ENCODE results near the gene EGR4. TPM values are rescaled to one million over a fixed set of nuclear protein-coding genes. Genes with fewer than 3 reads are reported as not detected.
A peak's percentile ranks its signal among the peaks of the same experiment; 100 is the strongest.

The EGR4 gene
- total RNA-seq, 1 donor from 2014 or later = not detected

- peaks cover 3% of the 10 kb centered on the region for H3K4me1 Mint-ChIP-seq (ENCODE audit: low read depth)
- no peaks in the 10 kb centered on the region for H3K9me3 Mint-ChIP-seq (ENCODE audit: low read depth)
- no peaks in the 10 kb centered on the region for H3K36me3 Mint-ChIP-seq (ENCODE audit: low read depth)
- TF ChIP-seq, protein P1, sequence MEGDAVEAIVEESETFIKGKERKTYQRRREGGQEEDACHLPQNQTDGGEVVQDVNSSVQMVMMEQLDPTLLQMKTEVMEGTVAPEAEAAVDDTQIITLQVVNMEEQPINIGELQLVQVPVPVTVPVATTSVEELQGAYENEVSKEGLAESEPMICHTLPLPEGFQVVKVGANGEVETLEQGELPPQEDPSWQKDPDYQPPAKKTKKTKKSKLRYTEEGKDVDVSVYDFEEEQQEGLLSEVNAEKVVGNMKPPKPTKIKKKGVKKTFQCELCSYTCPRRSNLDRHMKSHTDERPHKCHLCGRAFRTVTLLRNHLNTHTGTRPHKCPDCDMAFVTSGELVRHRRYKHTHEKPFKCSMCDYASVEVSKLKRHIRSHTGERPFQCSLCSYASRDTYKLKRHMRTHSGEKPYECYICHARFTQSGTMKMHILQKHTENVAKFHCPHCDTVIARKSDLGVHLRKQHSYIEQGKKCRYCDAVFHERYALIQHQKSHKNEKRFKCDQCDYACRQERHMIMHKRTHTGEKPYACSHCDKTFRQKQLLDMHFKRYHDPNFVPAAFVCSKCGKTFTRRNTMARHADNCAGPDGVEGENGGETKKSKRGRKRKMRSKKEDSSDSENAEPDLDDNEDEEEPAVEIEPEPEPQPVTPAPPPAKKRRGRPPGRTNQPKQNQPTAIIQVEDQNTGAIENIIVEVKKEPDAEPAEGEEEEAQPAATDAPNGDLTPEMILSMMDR (IDR thresholded peaks at IDR 0.05) = no peak
- peak overlapping the region; percentile 61 for H3K4me3 Mint-ChIP-seq (ENCODE audit: unreplicated experiment)
- peaks cover 74% of the 10 kb centered on the region for H3K27me3 Mint-ChIP-seq (ENCODE audit: low read depth)
- DNase-seq (ENCODE audit: low spot score) = peak; percentile 90
- no peak overlapping the region for H3K27ac Mint-ChIP-seq (ENCODE audit: unreplicated experiment)
Measured at GRCh38 chr2:73291093-73291460, 2.3 kb downstream of the EGR4 start.

- peaks cover 3% of the 10 kb centered on the region for H3K4me1 Mint-ChIP-seq (ENCODE audit: low read depth)
Measured at GRCh38 chr2:73290049-73290839, 3.1 kb downstream of the EGR4 start.

DNA sequence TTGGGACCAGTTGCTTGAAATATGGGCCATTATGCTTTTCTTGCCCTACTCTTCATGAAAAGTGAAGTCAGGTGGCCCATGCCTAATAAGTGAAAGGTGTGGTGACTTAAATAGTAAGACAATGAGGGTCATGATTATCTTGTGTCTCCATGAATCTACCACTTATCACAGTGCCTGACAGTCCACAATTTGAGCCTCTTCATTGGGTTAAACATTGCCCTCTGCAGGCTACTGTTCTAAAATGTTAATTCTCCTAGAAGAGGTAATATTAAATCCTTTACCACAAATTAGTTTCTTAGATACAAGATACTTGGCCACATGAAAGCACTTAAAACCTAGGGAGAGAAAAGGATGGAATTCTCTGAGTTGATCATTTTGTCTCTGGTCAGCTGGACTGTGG is 4.0 kb downstream of the EGR4 start:
- peaks cover 3% of the 10 kb centered on the region for H3K4me1 Mint-ChIP-seq (ENCODE audit: low read depth)
- DNase-seq (ENCODE audit: low spot score) = no peak
- no peak overlapping the region for H3K4me3 Mint-ChIP-seq (ENCODE audit: unreplicated experiment)
- no peaks in the 10 kb centered on the region for H3K36me3 Mint-ChIP-seq (ENCODE audit: low read depth)
- TF ChIP-seq, protein P1 (IDR thresholded peaks at IDR 0.05) = no peak
- no peaks in the 10 kb centered on the region for H3K9me3 Mint-ChIP-seq (ENCODE audit: low read depth)
- H3K27me3 Mint-ChIP-seq (ENCODE audit: low read depth) = peaks cover 62% of the 10 kb centered on the region
- H3K27ac Mint-ChIP-seq (ENCODE audit: unreplicated experiment) = no peak overlapping the region

More at GRCh38 chr2:73290049-73290839, 3.1 kb downstream of the EGR4 start:
- H3K9me3 Mint-ChIP-seq (ENCODE audit: low read depth) = no peaks in the 10 kb centered on the region
- TF ChIP-seq, protein P1 (IDR thresholded peaks at IDR 0.05) = peak; percentile 77
- H3K4me3 Mint-ChIP-seq (ENCODE audit: unreplicated experiment) = no peak overlapping the region
- DNase-seq (ENCODE audit: low spot score) = no peak
- no peak overlapping the region for H3K27ac Mint-ChIP-seq (ENCODE audit: unreplicated experiment)
- no peaks in the 10 kb centered on the region for H3K36me3 Mint-ChIP-seq (ENCODE audit: low read depth)
- H3K27me3 Mint-ChIP-seq (ENCODE audit: low read depth) = peaks cover 72% of the 10 kb centered on the region

DNA sequence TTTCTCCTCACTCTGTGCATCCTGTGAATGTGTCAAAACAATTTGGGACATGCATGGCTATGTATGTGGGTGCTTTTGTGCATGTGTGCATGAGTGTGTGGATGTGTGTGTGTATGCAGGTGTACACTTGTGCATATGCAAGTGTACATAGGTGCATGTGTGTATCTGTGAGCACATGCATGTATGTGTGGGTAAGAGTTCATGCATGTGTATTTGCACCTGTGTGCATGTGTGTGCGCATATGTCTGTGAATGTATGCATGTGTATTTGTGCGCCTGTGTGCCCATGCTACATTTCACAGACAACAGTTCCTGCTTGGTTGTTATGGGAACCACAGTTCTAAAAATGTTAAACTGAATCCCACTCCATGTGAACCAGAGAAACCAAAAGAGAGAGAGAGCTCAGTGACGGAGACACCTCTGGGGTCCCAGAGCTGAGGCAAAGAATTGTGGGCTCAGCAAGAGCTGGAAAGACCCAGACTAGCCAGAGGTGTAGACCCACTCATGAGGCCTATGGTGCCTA is 7.2 kb downstream of the EGR4 start:
- no peak for DNase-seq (ENCODE audit: low spot score)
- H3K27ac Mint-ChIP-seq (ENCODE audit: unreplicated experiment) = no peak overlapping the region
- H3K4me3 Mint-ChIP-seq (ENCODE audit: unreplicated experiment) = no peak overlapping the region
- H3K4me1 Mint-ChIP-seq (ENCODE audit: low read depth) = peaks cover 4% of the 10 kb centered on the region
- H3K36me3 Mint-ChIP-seq (ENCODE audit: low read depth) = no peaks in the 10 kb centered on the region
- H3K9me3 Mint-ChIP-seq (ENCODE audit: low read depth) = no peaks in the 10 kb centered on the region
- H3K27me3 Mint-ChIP-seq (ENCODE audit: low read depth) = peaks cover 51% of the 10 kb centered on the region
- TF ChIP-seq, protein P1 (IDR thresholded peaks at IDR 0.05) = no peak

DNA sequence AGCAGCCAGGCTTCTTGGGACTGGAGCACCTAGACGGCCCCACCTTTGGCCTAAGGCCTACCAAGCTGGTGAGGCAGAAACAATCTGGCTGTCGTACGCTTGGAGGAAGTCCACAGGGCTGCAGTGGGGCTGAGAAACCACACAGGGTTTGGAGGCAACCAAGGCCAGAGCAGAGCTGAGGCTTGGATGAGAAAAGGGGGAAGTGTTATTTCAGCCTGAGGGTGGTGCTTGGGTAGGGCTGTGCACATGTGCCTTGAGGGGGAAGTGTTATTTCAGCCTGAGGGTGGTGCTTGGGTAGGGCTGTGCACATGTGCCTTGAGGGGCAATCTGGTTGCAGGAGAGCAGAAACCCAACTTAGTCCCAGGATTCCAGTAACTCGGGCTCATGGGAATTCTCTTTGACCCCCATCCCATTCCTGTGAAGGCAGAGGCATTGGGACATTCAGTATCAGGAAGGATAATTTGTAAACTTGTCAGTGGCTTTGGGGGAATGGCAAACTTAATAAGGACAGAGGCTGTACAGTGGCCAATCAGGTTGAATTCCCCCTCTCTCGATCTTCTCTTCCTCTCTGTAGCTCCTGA is 8.1 kb downstream of the EGR4 start:
- H3K27me3 Mint-ChIP-seq (ENCODE audit: low read depth) = peaks cover 42% of the 10 kb centered on the region
- H3K36me3 Mint-ChIP-seq (ENCODE audit: low read depth) = no peaks in the 10 kb centered on the region
- no peak overlapping the region for H3K27ac Mint-ChIP-seq (ENCODE audit: unreplicated experiment)
- DNase-seq (ENCODE audit: low spot score) = no peak
- TF ChIP-seq, protein P1 (IDR thresholded peaks at IDR 0.05) = no peak
- no peak overlapping the region for H3K4me3 Mint-ChIP-seq (ENCODE audit: unreplicated experiment)
- H3K4me1 Mint-ChIP-seq (ENCODE audit: low read depth) = peaks cover 4% of the 10 kb centered on the region
- H3K9me3 Mint-ChIP-seq (ENCODE audit: low read depth) = no peaks in the 10 kb centered on the region

All from chondrocyte (in vitro differentiated cells).